ENCODE results near the gene MCM3AP.

Gene MCM3AP

GRCh38 chr21:46307625-46308024, 22.2 kb upstream of the MCM3AP start:
- peaks cover 30% of the 10 kb centered on the region for H3K36me3 ChIP-seq (ENCODE audit: insufficient read depth, low read depth, low read length)
- no peak overlapping the region for H3K9ac ChIP-seq (ENCODE audit: low read depth, low read length)
- H3K4me1 ChIP-seq (ENCODE audit: insufficient read depth, low read length), result no peaks in the 10 kb centered on the region
- H3K27me3 ChIP-seq (ENCODE audit: insufficient read depth, low read length), result no peaks in the 10 kb centered on the region
- no peak overlapping the region for H3K4me3 ChIP-seq (ENCODE audit: low read length)
- no peaks in the 10 kb centered on the region for H3K9me3 ChIP-seq (ENCODE audit: insufficient read depth, low read depth, low read length)
- H3K27ac ChIP-seq (ENCODE audit: low read length), result no peak overlapping the region

- Histone ChIP-seq H3K9me3 (ENCODE audit: insufficient read depth, low read depth, low read length) (no peaks in the 10 kb centered on the region), H3K4me1 (ENCODE audit: insufficient read depth, low read length) (no peaks in the 10 kb centered on the region), H3K4me3 (ENCODE audit: low read length) (no peak overlapping the region), H3K27me3 (ENCODE audit: insufficient read depth, low read length) (no peaks in the 10 kb centered on the region), H3K9ac (ENCODE audit: low read depth, low read length) (no peak overlapping the region), H3K27ac (ENCODE audit: low read length) (no peak overlapping the region), H3K36me3 (ENCODE audit: insufficient read depth, low read depth, low read length) (peaks cover 42% of the 10 kb centered on the region)
Measured at GRCh38 chr21:46304955-46305354, 19.5 kb upstream of the MCM3AP start.

GRCh38 chr21:46304437-46304836, 19.0 kb upstream of the MCM3AP start:
- Histone ChIP-seq H3K9me3 (ENCODE audit: insufficient read depth, low read depth, low read length) (no peaks in the 10 kb centered on the region), H3K27me3 (ENCODE audit: insufficient read depth, low read length) (no peaks in the 10 kb centered on the region), H3K27ac (ENCODE audit: low read length) (no peak overlapping the region), H3K36me3 (ENCODE audit: insufficient read depth, low read depth, low read length) (peaks cover 47% of the 10 kb centered on the region), H3K4me1 (ENCODE audit: insufficient read depth, low read length) (no peaks in the 10 kb centered on the region), H3K4me3 (ENCODE audit: low read length) (no peak overlapping the region), H3K9ac (ENCODE audit: low read depth, low read length) (no peak overlapping the region)

- H3K27ac ChIP-seq (ENCODE audit: low read length), result no peak overlapping the region
- no peaks in the 10 kb centered on the region for H3K27me3 ChIP-seq (ENCODE audit: insufficient read depth, low read length)
- H3K9me3 ChIP-seq (ENCODE audit: insufficient read depth, low read depth, low read length), result no peaks in the 10 kb centered on the region
- H3K4me3 ChIP-seq (ENCODE audit: low read length), result no peak overlapping the region
- no peak overlapping the region for H3K9ac ChIP-seq (ENCODE audit: low read depth, low read length)
- peaks cover 36% of the 10 kb centered on the region for H3K36me3 ChIP-seq (ENCODE audit: insufficient read depth, low read depth, low read length)
- H3K4me1 ChIP-seq (ENCODE audit: insufficient read depth, low read length), result no peaks in the 10 kb centered on the region
Measured at GRCh38 chr21:46301759-46302158, 16.3 kb upstream of the MCM3AP start.

GRCh38 chr21:46299167-46299566, 13.8 kb upstream of the MCM3AP start:
- H3K27me3 ChIP-seq (ENCODE audit: insufficient read depth, low read length), result no peaks in the 10 kb centered on the region
- no peaks in the 10 kb centered on the region for H3K4me1 ChIP-seq (ENCODE audit: insufficient read depth, low read length)
- H3K36me3 ChIP-seq (ENCODE audit: insufficient read depth, low read depth, low read length), result peaks cover 27% of the 10 kb centered on the region
- H3K9me3 ChIP-seq (ENCODE audit: insufficient read depth, low read depth, low read length), result no peaks in the 10 kb centered on the region
- no peak overlapping the region for H3K9ac ChIP-seq (ENCODE audit: low read depth, low read length)
- no peak overlapping the region for H3K4me3 ChIP-seq (ENCODE audit: low read length)
- H3K27ac ChIP-seq (ENCODE audit: low read length), result no peak overlapping the region

GRCh38 chr21:46297338-46298271, 12.2 kb upstream of the MCM3AP start:
- Histone ChIP-seq H3K4me1 (ENCODE audit: insufficient read depth, low read length) (no peaks in the 10 kb centered on the region), H3K27ac (ENCODE audit: low read length) (no peak overlapping the region), H3K36me3 (ENCODE audit: insufficient read depth, low read depth, low read length) (peaks cover 26% of the 10 kb centered on the region), H3K9me3 (ENCODE audit: insufficient read depth, low read depth, low read length) (no peaks in the 10 kb centered on the region), H3K9ac (ENCODE audit: low read depth, low read length) (no peak overlapping the region), H3K27me3 (ENCODE audit: insufficient read depth, low read length) (no peaks in the 10 kb centered on the region), H3K4me3 (ENCODE audit: low read length) (peak overlapping the region; percentile 22; the same call in 1 of the 2 replicates)

- Histone ChIP-seq H3K4me1 (ENCODE audit: insufficient read depth, low read length) (no peaks in the 10 kb centered on the region), H3K36me3 (ENCODE audit: insufficient read depth, low read depth, low read length) (peaks cover 32% of the 10 kb centered on the region), H3K27me3 (ENCODE audit: insufficient read depth, low read length) (no peaks in the 10 kb centered on the region), H3K9ac (ENCODE audit: low read depth, low read length) (no peak overlapping the region), H3K4me3 (ENCODE audit: low read length) (no peak overlapping the region), H3K27ac (ENCODE audit: low read length) (no peak overlapping the region), H3K9me3 (ENCODE audit: insufficient read depth, low read depth, low read length) (no peaks in the 10 kb centered on the region)
Measured at GRCh38 chr21:46295996-46296752, 10.8 kb upstream of the MCM3AP start.

- Histone ChIP-seq H3K27me3 (ENCODE audit: insufficient read depth, low read length) (no peaks in the 10 kb centered on the region), H3K27ac (ENCODE audit: low read length) (no peak overlapping the region), H3K4me1 (ENCODE audit: insufficient read depth, low read length) (no peaks in the 10 kb centered on the region), H3K4me3 (ENCODE audit: low read length) (no peak overlapping the region), H3K9me3 (ENCODE audit: insufficient read depth, low read depth, low read length) (no peaks in the 10 kb centered on the region), H3K9ac (ENCODE audit: low read depth, low read length) (no peak overlapping the region), H3K36me3 (ENCODE audit: insufficient read depth, low read depth, low read length) (peaks cover 24% of the 10 kb centered on the region)
Measured at GRCh38 chr21:46295177-46295770, 9.9 kb upstream of the MCM3AP start.

GRCh38 chr21:46294647-46295176, 9.3 kb upstream of the MCM3AP start:
- Histone ChIP-seq H3K36me3 (ENCODE audit: insufficient read depth, low read depth, low read length) (peaks cover 23% of the 10 kb centered on the region), H3K9me3 (ENCODE audit: insufficient read depth, low read depth, low read length) (no peaks in the 10 kb centered on the region), H3K4me3 (ENCODE audit: low read length) (no peak overlapping the region), H3K27ac (ENCODE audit: low read length) (no peak overlapping the region), H3K27me3 (ENCODE audit: insufficient read depth, low read length) (no peaks in the 10 kb centered on the region), H3K9ac (ENCODE audit: low read depth, low read length) (no peak overlapping the region), H3K4me1 (ENCODE audit: insufficient read depth, low read length) (no peaks in the 10 kb centered on the region)

- H3K9me3 ChIP-seq (ENCODE audit: insufficient read depth, low read depth, low read length), result no peaks in the 10 kb centered on the region
- no peak overlapping the region for H3K27ac ChIP-seq (ENCODE audit: low read length)
- H3K9ac ChIP-seq (ENCODE audit: low read depth, low read length), result no peak overlapping the region
- peaks cover 17% of the 10 kb centered on the region for H3K36me3 ChIP-seq (ENCODE audit: insufficient read depth, low read depth, low read length)
- H3K4me3 ChIP-seq (ENCODE audit: low read length), result no peak overlapping the region
- peaks cover 9% of the 10 kb centered on the region for H3K4me1 ChIP-seq (ENCODE audit: insufficient read depth, low read length)
- no peaks in the 10 kb centered on the region for H3K27me3 ChIP-seq (ENCODE audit: insufficient read depth, low read length)
Measured at GRCh38 chr21:46291561-46291960, 6.2 kb upstream of the MCM3AP start.

GRCh38 chr21:46289655-46290179, 4.3 kb upstream of the MCM3AP start:
- Histone ChIP-seq H3K4me1 (ENCODE audit: insufficient read depth, low read length) (peaks cover 14% of the 10 kb centered on the region), H3K4me3 (ENCODE audit: low read length) (no peak overlapping the region), H3K9me3 (ENCODE audit: insufficient read depth, low read depth, low read length) (no peaks in the 10 kb centered on the region), H3K27me3 (ENCODE audit: insufficient read depth, low read length) (no peaks in the 10 kb centered on the region), H3K9ac (ENCODE audit: low read depth, low read length) (no peak overlapping the region), H3K36me3 (ENCODE audit: insufficient read depth, low read depth, low read length) (peaks cover 20% of the 10 kb centered on the region), H3K27ac (ENCODE audit: low read length) (no peak overlapping the region)

Data from iPS-20b (cell line).